ENCODE results near the gene BACH2.

The BACH2 gene

DNA sequence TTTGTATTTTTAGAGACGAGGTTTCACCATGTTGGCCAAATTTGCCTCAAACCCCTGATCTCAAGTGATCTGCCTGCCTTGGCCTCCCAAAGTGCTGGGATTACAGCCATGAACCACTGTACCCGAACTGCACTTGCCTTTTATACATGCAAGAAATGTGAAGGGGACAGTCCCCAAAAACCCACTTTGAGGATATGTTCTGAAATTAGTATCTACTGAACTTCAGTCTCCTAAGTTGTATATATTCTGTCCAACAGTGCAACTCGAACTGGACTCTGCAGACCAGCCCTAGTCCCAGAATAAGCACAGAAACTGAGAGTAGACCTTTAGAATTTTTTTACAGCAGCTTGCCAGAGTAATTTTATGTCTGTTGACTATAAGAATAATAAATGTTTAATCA, 28.5 kb downstream of the BACH2 start:
- TF ChIP-seq CTCF (IDR thresholded peaks at IDR 0.05; ENCODE audit: low read depth, low read length), result no peak
- H3K4me3 ChIP-seq (ENCODE audit: low read depth, low read length), result no peak overlapping the region

- H3K4me3 ChIP-seq (ENCODE audit: low read depth, low read length), result no peak overlapping the region
- no peak for TF ChIP-seq CTCF (IDR thresholded peaks at IDR 0.05; ENCODE audit: low read depth, low read length)
Observed at GRCh38 chr6:90266905-90267621, 29.6 kb downstream of the BACH2 start.

GRCh38 chr6:90264561-90264960, 32.1 kb downstream of the BACH2 start:
- no peak overlapping the region for H3K4me3 ChIP-seq (ENCODE audit: low read depth, low read length)

DNA sequence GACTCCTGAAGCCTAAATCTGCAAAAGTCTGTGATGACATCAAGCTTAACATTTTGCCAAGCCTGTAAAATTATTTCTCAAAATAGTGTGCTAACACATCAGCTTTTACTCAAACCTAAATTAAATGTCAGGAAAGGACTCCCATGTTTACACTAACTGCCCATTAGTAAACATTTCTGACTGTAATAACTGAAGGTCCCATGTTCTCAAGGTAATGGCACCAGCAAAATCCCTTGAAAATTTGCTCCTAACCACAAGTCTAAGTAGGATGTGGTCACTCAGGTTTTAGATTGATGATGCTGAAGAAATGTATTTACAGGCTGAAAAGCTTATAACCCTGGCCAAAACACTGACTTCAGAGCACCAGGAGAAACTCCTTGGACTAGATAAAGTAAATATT, 33.0 kb downstream of the BACH2 start:
- no peak overlapping the region for H3K4me3 ChIP-seq (ENCODE audit: low read depth, low read length)
- TF ChIP-seq CTCF (IDR thresholded peaks at IDR 0.05; ENCODE audit: low read depth, low read length), result no peak

More at GRCh38 chr6:90264561-90264960, 32.1 kb downstream of the BACH2 start:
- no peak for TF ChIP-seq CTCF (IDR thresholded peaks at IDR 0.05; ENCODE audit: low read depth, low read length)

GRCh38 chr6:90261801-90262200, 34.8 kb downstream of the BACH2 start:
- TF ChIP-seq CTCF (IDR thresholded peaks at IDR 0.05; ENCODE audit: low read depth, low read length), result no peak
- H3K4me3 ChIP-seq (ENCODE audit: low read depth, low read length), result no peak overlapping the region

DNA sequence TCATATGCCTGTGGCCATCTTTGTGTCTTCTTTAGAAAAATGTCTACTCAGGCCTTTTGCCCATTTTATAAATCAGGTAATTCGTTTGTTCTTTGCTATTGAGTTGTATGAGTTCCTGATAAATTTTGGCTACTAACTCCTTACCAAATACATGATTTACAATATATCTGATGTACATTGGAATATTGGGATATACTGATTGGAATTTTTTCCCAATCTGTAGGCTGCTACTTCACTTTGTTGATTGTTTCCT, 39.2 kb downstream of the BACH2 start:
- no peak overlapping the region for H3K4me3 ChIP-seq (ENCODE audit: low read depth, low read length)
- TF ChIP-seq CTCF (IDR thresholded peaks at IDR 0.05; ENCODE audit: low read depth, low read length), result no peak

DNA sequence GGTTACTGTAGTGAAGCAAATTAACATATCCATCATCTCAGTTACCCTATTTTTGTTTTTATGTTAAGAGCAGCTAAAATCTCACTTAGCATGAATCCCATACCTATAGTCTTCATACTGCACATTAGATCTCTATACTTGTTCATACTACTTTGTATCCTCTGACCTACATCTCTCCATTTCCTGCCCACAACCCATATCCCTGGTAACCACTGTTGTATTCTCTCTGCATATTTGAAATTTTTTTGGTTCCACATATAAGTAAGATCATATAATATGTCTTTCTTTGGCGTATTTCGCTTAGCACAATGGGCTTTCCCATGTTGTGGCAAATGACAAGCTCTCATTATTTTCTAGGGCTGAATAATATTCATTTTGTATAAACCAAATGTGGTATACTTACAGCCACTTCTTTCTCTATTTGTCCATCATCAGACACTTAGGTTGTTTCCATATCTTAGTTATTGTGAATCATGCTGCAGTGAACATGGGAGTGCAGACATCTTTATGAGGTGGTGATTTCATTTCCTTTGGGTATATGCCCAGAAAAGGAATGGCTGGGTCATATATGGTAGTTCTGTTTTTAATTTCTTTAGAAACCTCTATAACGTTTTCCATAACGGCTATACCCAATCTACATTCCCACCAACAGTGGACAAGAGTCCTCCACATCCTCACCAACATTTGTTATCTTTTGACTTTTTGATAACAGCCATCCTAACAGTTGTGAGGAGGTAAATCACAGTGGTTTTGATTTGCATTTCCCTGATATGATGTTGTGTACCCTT, 39.8 kb downstream of the BACH2 start:
- no peak for TF ChIP-seq CTCF (IDR thresholded peaks at IDR 0.05; ENCODE audit: low read depth, low read length)
- H3K4me3 ChIP-seq (ENCODE audit: low read depth, low read length), result no peak overlapping the region
